ENCODE data around the gene CLCC1.

DNA sequence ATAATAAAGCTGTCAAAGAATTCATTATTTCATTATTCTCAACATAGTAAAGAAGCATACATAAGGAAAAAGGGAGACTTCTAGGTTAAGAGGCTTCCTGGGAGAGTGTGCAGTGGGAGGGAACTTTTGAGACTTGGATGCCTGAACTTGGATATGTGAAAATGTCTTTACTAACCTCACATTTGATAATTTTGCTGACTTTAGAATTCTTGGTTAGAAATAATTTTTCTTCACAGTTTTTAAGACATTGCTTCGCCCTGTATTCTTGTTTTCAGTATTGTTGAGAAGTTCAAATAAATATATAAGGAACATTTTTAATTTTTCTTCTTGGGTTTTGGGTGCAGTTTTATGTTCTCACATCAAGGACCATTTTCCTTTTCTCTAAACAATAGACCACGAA, 46.5 kb downstream of the CLCC1 start:
- TF ChIP-seq, protein P1, sequence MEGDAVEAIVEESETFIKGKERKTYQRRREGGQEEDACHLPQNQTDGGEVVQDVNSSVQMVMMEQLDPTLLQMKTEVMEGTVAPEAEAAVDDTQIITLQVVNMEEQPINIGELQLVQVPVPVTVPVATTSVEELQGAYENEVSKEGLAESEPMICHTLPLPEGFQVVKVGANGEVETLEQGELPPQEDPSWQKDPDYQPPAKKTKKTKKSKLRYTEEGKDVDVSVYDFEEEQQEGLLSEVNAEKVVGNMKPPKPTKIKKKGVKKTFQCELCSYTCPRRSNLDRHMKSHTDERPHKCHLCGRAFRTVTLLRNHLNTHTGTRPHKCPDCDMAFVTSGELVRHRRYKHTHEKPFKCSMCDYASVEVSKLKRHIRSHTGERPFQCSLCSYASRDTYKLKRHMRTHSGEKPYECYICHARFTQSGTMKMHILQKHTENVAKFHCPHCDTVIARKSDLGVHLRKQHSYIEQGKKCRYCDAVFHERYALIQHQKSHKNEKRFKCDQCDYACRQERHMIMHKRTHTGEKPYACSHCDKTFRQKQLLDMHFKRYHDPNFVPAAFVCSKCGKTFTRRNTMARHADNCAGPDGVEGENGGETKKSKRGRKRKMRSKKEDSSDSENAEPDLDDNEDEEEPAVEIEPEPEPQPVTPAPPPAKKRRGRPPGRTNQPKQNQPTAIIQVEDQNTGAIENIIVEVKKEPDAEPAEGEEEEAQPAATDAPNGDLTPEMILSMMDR (IDR thresholded peaks at IDR 0.05): no peak
- no peak for TF ChIP-seq POLR2A (IDR thresholded peaks at IDR 0.05)

Measured in Peyer's patch (tissue), 4 donors.